T follicular helper cell (primary cell): Measurements from ENCODE around the gene OLIG2.

Experiments
- DNase-seq: peaks from one replicate; pipeline ENCODE4 v3.0.0-alpha.2; 2020; ENCODE audit warnings: low read depth
- total RNA-seq, 2 experiments: gene quantifications; one replicate each; lab custom pipeline; 2026; lab: John Stamatoyannopoulos, UW

The OLIG2 gene
- total RNA-seq = 0 reads per million in 2 experiments

GRCh38 chr21:33025489-33026442, at the start of gene OLIG2:
Gene OLIG2, plus strand, starts transcription at chr21:33025935. Its CDS starts 928 bp downstream, at chr21:33026863.
- no peak for DNase-seq

GRCh38 chr21:32976791-32977190, 48.9 kb upstream of the OLIG2 start:
- no peak for DNase-seq

DNA sequence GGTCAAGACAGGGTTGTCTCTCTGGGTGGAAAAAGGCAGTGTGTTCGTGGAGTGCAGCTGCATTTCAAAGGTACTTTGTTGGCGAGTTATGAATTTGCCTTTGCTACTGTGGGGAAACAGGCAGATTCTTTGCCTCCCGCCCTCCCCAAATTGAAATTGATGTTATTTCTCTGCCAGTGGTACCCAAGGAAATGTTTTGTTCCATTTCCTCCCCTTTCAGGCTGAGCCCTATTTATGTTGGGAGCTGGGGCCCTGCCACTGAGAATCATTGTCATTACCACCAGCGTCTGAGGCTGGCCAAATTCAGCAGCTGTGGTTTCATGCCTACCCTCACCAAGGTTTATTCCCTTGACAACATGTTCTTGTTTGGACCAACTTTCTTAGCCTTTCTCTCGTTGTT, 48.5 kb upstream of the OLIG2 start:
- DNase-seq = no peak

DNA sequence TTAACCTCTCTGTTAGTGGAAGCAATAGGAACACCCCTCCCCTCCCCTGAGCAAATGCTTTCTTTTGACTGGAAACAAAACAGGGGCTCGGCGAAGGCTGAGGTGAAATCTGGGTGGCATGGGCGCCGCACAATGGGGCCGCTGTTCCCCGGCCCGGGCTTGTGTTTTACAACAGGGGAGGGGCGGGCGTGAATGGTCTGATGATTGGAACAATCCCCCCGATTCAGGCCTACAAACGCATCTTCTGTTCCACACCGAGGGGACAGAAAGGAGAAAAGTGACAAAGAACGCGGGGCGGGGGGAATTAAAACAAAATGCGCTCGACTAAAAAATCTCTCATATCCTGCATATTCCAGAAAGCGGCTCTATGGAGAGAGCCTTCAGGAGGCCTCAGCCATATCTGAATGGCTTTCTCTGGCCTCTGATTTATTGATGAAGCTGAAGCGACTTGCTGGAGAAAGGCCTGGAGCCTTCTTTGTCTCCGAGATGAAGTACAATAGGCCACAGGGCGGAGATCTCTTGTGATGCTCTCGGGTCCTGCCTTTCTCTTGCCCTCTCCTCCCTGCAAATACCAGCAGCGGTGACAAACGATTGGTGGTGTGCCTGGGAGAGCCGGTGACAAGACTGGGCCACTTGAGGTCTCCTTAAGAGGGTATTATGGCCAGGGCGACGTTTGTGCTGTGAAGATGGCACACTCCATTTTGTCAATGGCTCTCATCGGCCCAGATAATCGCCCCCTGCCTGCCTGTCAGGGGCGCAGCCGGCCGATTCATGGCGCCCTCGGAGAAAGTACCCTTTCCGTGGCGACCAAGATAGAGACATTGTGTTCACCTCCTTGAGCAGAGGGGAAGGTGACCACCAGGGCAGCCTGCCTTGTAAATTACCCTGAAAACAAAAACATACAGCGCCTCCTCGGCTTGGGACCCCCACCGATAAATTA, 47.1 kb upstream of the OLIG2 start:
- DNase-seq = no peak

GRCh38 chr21:32979598-32980268, 46.0 kb upstream of the OLIG2 start:
- DNase-seq = no peak

- DNase-seq = no peak
Measured at GRCh38 chr21:32981096-32981495, 44.6 kb upstream of the OLIG2 start.

DNA sequence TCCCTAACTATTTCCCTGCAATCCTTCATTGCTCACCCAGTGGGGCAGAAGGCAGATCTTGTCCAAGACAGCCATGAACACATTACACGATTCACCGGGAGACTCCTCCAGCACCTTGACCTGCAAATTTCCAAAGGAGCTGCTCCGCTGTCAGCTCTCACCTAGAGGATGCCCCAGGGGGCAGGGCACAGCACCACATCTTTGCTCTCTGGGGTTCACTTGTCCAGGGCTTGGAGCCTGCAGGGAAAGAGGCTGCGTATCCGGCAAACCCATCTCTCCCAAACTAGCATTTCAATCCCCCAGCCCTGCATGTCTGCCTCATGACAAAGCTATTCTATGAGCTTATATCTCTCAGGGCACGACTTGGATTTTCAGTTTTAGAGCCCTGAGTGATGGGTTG, 35.1 kb upstream of the OLIG2 start:
- DNase-seq = no peak

GRCh38 chr21:32991361-32991760, 34.4 kb upstream of the OLIG2 start:
- DNase-seq = no peak

DNA sequence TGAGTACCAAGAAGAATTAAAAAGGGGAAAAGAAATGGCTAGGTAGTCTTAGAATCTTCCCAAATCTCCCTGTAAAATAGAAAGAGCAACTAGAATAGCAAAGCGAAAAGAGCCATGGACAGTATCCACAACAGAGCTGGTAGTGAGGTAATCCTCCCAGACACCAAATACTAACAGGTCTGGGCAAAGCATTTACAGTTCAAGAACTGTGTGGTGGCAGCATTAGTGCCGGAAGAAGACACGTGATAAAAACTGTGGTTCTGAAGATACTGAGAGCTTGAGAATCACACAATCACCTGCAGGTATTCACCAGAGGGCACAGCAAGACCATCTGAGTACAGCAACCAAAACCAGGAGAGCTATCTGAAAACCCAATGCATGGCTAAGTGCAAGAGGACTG, 31.8 kb upstream of the OLIG2 start:
- no peak for DNase-seq

GRCh38 chr21:32994305-32994704, 31.4 kb upstream of the OLIG2 start:
- DNase-seq = no peak

GRCh38 chr21:33007747-33008146, 18.0 kb upstream of the OLIG2 start:
- no peak for DNase-seq

GRCh38 chr21:33008333-33009051, 17.2 kb upstream of the OLIG2 start:
- DNase-seq = no peak

DNA sequence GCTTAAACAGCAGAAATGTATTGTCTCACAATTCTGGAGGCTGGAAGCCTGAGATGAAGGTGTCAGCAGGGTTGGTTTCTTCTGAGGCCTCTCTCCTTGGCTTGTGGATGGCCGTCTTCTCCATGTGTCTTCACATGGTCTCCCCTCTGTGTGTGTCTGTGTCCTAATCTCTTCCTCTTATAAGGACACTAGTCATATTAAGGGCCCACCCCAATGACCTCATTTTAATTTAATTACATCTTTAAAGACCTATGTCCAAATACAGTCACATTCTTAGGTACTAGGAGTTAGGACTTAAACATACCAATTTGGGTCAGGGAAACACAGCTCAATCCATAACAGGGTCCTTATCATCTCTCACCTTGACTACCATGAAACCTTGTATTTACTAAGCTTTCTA, 14.8 kb upstream of the OLIG2 start:
- DNase-seq = no peak

DNA sequence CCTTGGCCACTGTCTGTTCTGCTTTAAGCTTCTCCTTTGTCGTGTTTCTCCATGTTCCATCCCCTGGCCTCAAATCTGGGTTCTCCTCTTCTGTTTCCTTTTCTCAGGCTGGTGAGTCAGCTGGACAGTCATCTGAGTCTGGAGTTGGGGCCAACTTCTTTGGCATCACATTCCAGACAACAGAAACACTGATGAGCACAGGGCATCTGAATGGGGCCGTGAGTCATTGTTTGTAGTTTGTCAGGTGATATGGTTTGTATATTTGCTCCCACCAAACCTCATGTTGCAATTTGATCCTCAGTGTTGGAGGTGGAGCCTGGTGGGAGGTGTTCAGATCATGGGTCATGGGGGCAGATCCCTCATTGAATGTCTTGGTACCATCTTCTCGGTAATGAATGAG, 14.3 kb upstream of the OLIG2 start:
- DNase-seq = no peak

DNA sequence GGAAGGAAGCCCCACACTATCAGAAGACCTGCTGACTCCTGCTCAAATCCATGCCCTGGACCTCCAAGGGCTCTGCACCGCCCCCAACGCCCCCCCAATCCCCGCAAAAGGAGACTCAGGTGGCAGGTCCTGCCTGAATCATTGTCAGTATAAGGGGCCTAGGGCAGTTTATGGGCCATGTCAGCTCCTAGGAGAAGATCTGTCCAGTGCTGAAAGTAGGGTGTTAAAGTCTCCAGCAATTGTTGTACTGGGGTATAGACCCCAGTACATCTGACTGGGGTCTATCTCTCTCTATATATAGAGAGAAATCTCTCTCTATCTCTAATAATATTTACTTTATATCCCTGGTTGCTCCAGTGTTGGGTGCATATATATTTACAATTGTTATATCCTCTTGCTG, 12.1 kb upstream of the OLIG2 start:
- DNase-seq = no peak

GRCh38 chr21:33014331-33014730, 11.4 kb upstream of the OLIG2 start:
- DNase-seq = no peak

DNA sequence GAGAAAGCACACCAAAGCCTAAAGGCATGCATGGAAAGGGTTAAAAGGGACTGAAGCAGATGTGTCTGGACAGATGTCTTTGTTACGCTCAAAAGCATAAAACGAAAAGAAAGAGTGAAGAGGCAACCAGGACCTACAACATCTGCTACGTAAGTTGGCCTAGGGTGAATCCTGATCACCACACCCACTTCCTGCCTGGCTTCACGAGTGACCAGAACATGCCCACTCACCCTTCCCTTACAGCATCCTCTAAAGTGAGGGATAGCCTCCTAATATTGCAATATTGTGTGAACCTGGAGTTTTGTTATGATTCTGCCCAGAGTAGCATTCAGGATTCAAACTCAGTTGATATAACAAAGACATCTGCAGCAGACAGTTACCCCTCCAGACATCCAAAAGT, 10.6 kb upstream of the OLIG2 start:
- no peak for DNase-seq

DNA sequence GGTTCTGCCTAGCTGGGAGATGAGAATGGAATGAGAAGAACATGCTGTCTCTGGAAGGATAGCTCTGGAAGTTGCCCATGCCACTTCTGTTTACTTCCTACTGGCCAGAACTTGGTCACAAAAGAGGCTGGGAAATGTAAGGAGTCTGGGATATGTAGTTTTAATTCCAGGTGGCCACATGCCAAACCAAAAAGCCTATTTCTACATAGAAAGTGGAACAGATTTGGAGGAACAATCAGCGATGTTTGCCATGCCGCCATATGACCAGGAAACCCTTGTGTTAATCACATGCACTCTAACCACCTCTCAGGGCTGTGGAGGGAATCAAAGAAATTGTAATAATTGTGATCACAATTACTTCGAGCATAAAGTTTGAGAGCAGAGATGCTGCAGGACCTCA, 10.0 kb upstream of the OLIG2 start:
- DNase-seq = no peak

GRCh38 chr21:33018707-33019465, 6.8 kb upstream of the OLIG2 start:
- DNase-seq = no peak

DNA sequence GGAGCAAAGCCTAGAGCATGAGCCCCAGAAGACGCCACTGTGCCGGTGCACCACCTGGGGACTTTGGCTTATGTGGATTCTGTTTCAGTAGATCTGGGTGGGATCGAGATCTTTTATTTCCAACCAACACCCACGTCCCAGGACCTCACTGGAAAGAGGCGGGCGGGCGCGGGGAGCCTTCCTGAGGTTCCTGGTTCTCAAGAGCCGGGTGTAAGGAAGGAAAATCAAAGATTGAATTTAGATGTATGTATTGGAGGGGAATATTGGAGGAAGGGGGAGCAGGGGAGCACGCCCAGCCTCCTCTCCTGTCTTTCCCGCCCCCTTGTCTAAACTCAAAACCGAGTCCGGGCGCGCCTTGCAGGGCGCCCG, 6.2 kb upstream of the OLIG2 start:
- DNase-seq = no peak
